K562 (cell line): ENCODE results near the gene CCDC69. TPM values are rescaled to one million over a fixed set of nuclear protein-coding genes. Genes with fewer than 3 reads are reported as not detected.

Source experiments
- ATAC-seq: fragments of 200-7000 bp; cut with Tn5 transposase; 3 replicates; pipeline ENCODE4 v1.9.1; 2020; ENCODE audit warnings: moderate library complexity
- BruUV-seq: library from RNA; stranded (reverse); fragments of 400-500 nt; replicated peaks from 2 replicates; lab custom pipeline; 2021; lab: Mats Ljungman, UMichigan
- CTCF ChIA-PET: fragments of 300-600 bp; formaldehyde crosslinking; extraction: SDS; loops from one replicate; lab custom pipeline; 2021; ENCODE audit warnings: low intra/inter-chr PET ratio; lab: Yijun Ruan, JAX
- POLR2A ChIA-PET: fragments of 300-600, 350-650 bp; sonication (Branson Sonifier 250); formaldehyde crosslinking; extraction: SDS; loops from one replicate; lab custom pipeline; 2021; ENCODE audit warnings: antibody characterized with exemption, inconsistent platforms; lab: Yijun Ruan, JAX
- DNase-seq, 4 experiments: peaks; one replicate each; pipeline versions ENCODE4 v3.0.0 to v3.0.0-alpha.2; 2011 to 2018; ENCODE audit warnings: low spot score in 3 of 4, mixed read lengths in 3 of 4; ENCODE audit errors: extremely low read depth in 1 of 4
- FAIRE-seq: peaks from 2 replicates; lab custom pipeline; 2011; peaks lifted over from hg19 to GRCh38; lab: Jason Lieb, UNC
- H2AFZ ChIP-seq: 2 replicates; pipeline ENCODE4 v1.6.0; 2011; ENCODE audit warnings: low read depth, low read length, control low read depth, inconsistent platforms
- H3K27ac ChIP-seq: fragments of 200-600 bp; 3 replicates; pipeline ENCODE4 v1.8.0; 2011; ENCODE audit warnings: low read depth, mild to moderate bottlenecking, control low read depth, inconsistent platforms, low read length, moderate library complexity, mixed read lengths; ENCODE audit errors: extremely low read depth
- H3K27me3 ChIP-seq, 2 experiments: fragments of 300-600 bp in 1 of 2; 2 replicates in 1 of 2; 3 replicates in 1 of 2; pipeline versions ENCODE4 v1.6.0 to v1.8.0; 2011; ENCODE audit warnings: inconsistent platforms in 2 of 2, low read length in 2 of 2, mild to moderate bottlenecking in 1 of 2, mixed read lengths in 1 of 2, moderate library complexity in 1 of 2; ENCODE audit not compliant: control insufficient read depth in 2 of 2, insufficient read depth in 2 of 2
- H3K36me3 ChIP-seq: fragments of 300-600 bp; 3 replicates; pipeline ENCODE4 v1.8.0; 2011; ENCODE audit warnings: mild to moderate bottlenecking, low read length, inconsistent platforms; ENCODE audit not compliant: control insufficient read depth, insufficient read depth
- H3K4me1 ChIP-seq, 2 experiments: fragments of 200-600 bp in 1 of 2; replicated peaks in 1 of 2; 2 replicates in 1 of 2; 3 replicates in 1 of 2; pipeline versions ENCODE4 v1.5.1 to v1.8.0; 2011; ENCODE audit warnings: inconsistent platforms in 2 of 2, low read length in 2 of 2, mild to moderate bottlenecking in 1 of 2, mixed read lengths in 1 of 2, moderate library complexity in 1 of 2; ENCODE audit not compliant: control insufficient read depth in 2 of 2, insufficient read depth in 2 of 2
- H3K4me2 ChIP-seq: 2 replicates; pipeline ENCODE4 v1.6.1; 2011; ENCODE audit warnings: low read length, control low read depth, inconsistent platforms, mixed read lengths; ENCODE audit not compliant: insufficient read depth
- H3K4me3 ChIP-seq: fragments of 200-600 bp; sonication (generic), shearing (Covaris generic); 2 replicates; pipeline ENCODE4 v1.5.1; 2016; ENCODE audit warnings: control low read depth, inconsistent platforms
- H3K79me2 ChIP-seq: fragments of 200-600 bp; 3 replicates; pipeline ENCODE4 v1.8.0; 2011; ENCODE audit warnings: low read length, inconsistent platforms; ENCODE audit not compliant: control insufficient read depth, insufficient read depth
- H3K9ac ChIP-seq, 2 experiments: 2 replicates each; pipeline versions ENCODE4 v1.6.0 to v1.6.1; 2011; ENCODE audit warnings: low read depth in 2 of 2, low read length in 2 of 2, control low read depth in 1 of 2, inconsistent platforms in 1 of 2, mild to moderate bottlenecking in 1 of 2, mixed read lengths in 1 of 2; ENCODE audit not compliant: insufficient read depth in 1 of 2
- H3K9me1 ChIP-seq: one replicate; pipeline ENCODE4 v1.6.0; 2011; ENCODE audit warnings: inconsistent platforms, mild to moderate bottlenecking, low read length, moderate library complexity; ENCODE audit not compliant: control insufficient read depth, insufficient read depth
- H3K9me3 ChIP-seq: replicated peaks from 2 replicates; pipeline ENCODE4 v1.5.1; 2011; ENCODE audit warnings: low read depth, low read length, inconsistent platforms; ENCODE audit not compliant: control insufficient read depth, insufficient read depth
- H4K20me1 ChIP-seq: replicated peaks from 2 replicates; pipeline ENCODE4 v1.6.1; 2011; ENCODE audit warnings: low read length, inconsistent platforms, mixed read lengths; ENCODE audit not compliant: control insufficient read depth, insufficient read depth
- ATF7 ChIP-seq: fragments of 450-650 bp; IDR thresholded peaks from 2 replicates; pipeline ENCODE4 v1.7.1; 2014; ENCODE audit warnings: mild to moderate bottlenecking, moderate library complexity
- BRD9 ChIP-seq: fragments of 450-650 bp; IDR thresholded peaks from 2 replicates; pipeline ENCODE4 v1.6.1; 2018; ENCODE audit warnings: low read depth; ENCODE audit not compliant: partially characterized antibody
- CEBPB ChIP-seq: fragments of 450-650 bp; IDR thresholded peaks from 2 replicates; pipeline ENCODE4 v1.6.1; 2016; ENCODE audit warnings: missing genetic modification characterization, missing compliant biosample characterization
- FIP1L1 ChIP-seq: fragments of 200-400 bp; formaldehyde crosslinking; IDR thresholded peaks from 2 replicates; pipeline ENCODE4 v1.6.1; 2018; ENCODE audit warnings: mild to moderate bottlenecking, low read depth, low read length; ENCODE audit not compliant: poor library complexity, severe bottlenecking
- NCOR1 ChIP-seq: fragments of 450-650 bp; IDR thresholded peaks from 2 replicates; pipeline ENCODE4 v1.6.1; 2016; ENCODE audit warnings: mild to moderate bottlenecking, moderate library complexity
- ZFP1 ChIP-seq: fragments of 450-650 bp; formaldehyde crosslinking; IDR thresholded peaks from 2 replicates; pipeline ENCODE4 v1.4.0; 2020; ENCODE audit warnings: mild to moderate bottlenecking, mixed read lengths
- ZNF146 ChIP-seq: IDR thresholded peaks from one replicate; pipeline ENCODE4 v1.6.1; 2018; ENCODE audit warnings: missing compliant biosample characterization; ENCODE audit not compliant: unreplicated experiment
- ZNF695 ChIP-seq: fragments of 450-650 bp; formaldehyde crosslinking; IDR thresholded peaks from 2 replicates; pipeline ENCODE4 v1.4.0; 2020; ENCODE audit warnings: mild to moderate bottlenecking, moderate library complexity
- WGBS: fragments of 100-300 bp; shearing (Covaris generic); methylation state at CpG from one replicate; pipeline ENCODE4 v1.1.6; 2016; ENCODE audit warnings: low coverage, mixed read lengths; ENCODE audit not compliant: insufficient coverage; ENCODE audit errors: missing lambda C conversion rate; 5-methylcytosine and 5-hydroxymethylcytosine counted together
- in situ Hi-C: fragments of 300-500 bp; cut with MboI; formaldehyde crosslinking; loops from 4 replicates; pipeline ENCODE4 v1.15.0; 2018; ENCODE audit warnings: inconsistent platforms, mixed read lengths
- intact Hi-C: fragments of 100-400 bp; cut with micrococcal nuclease; formaldehyde crosslinking; loops from 2 replicates; pipeline ENCODE4 v1.14.2; 2022
- polyA plus RNA-seq, 8 experiments: library from polyadenylated mRNA; depleted of rRNA in 4 of 8; stranded (reverse) in 5 of 8; unstranded in 3 of 8; fragments of >200 nt; fragmentation: Nextera tagmentation in 2 of 8; fragmentation: Illumina TruSeq in 1 of 8; extraction: Ambion mirVana in 2 of 8; extraction: Trizol in 1 of 8; gene quantifications; 2 replicates each; pipeline versions ENCODE4 v1.2.1 to v1.2.3, GENCODE V29; 2011 to 2014; ENCODE audit warnings: inconsistent platforms in 1 of 8, missing spikeins in 1 of 8
- total RNA-seq, 7 experiments: library from RNA; depleted of rRNA in 6 of 7; stranded (reverse); fragments of >200 nt in 6 of 7; fragmentation: Illumina TruSeq in 2 of 7; extraction: Trizol in 2 of 7; gene quantifications; 2 replicates each; pipeline versions ENCODE4 v1.2.1 to v1.2.3, GENCODE V29; 2011 to 2021; ENCODE audit warnings: low replicate concordance in 1 of 7
- TF ChIP-seq, protein P1 (sequence below): sonication (generic); formaldehyde crosslinking; IDR thresholded peaks from 2 replicates; pipeline ENCODE4 v1.8.0; 2022; ENCODE audit warnings: mild to moderate bottlenecking, low read depth, missing genetic modification reagents
- TF ChIP-seq, protein P2 (sequence below): fragments of 250-450 bp; sonication (Bioruptor Pico); IDR thresholded peaks from 2 replicates; pipeline ENCODE4 v1.8.0; 2022; ENCODE audit warnings: moderate library complexity, mild to moderate bottlenecking, inconsistent platforms

CCDC69 gene
- total and polyA plus RNA-seq, 9 of the 15 experiments (the other 6 are each of a cell fraction or from before 2014, with no cell fraction given), result 0.65 to 12.2 (median 7.6) TPM

DNA sequence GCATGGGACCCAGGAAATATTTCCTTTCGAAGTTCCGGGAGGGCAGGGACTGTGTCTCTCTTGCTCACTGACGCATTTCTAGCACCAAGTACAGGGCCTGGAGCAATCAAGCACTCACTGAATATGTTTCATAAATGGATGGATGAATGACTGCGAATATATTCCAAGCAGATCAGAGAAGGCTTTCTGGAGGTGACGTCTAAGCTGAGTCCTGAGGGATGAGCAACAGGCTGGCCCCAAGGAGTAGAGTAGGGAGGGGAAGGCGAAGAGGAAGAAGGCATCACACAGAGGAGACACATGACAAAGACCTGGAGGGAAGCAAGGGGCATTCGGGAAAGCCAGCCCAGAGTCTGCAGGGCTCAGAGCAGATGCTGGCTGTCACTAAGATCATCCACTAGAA is 80.2 kb downstream of the CCDC69 start:
- Histone ChIP-seq H3K9me1 (no peaks in the 10 kb centered on the region), H3K4me2 (no peak overlapping the region), H3K27me3 (peaks cover 21 to 65% of the 10 kb centered on the region in 2 experiments; a peak in 3 of 5 replicates), H4K20me1 (no peaks in the 10 kb centered on the region; the same call in 1 of the 2 replicates), H3K36me3 (no peaks in the 10 kb centered on the region), H3K27ac (no peak overlapping the region), H3K4me3 (no peak overlapping the region), H3K9me3 (no peaks in the 10 kb centered on the region), H3K79me2 (no peaks in the 10 kb centered on the region), H2AFZ (no peak overlapping the region), H3K9ac (no peak overlapping the region), H3K4me1 (no peaks in the 10 kb centered on the region)
- BruUV-seq, result no TSS peak
- CTCF ChIA-PET, result no interaction called here
- no peak for ATAC-seq
- TF ChIP-seq BRD9 (no peak), FIP1L1 (no peak), CEBPB (tag) (no peak), ZFP1 (CRISPR knock-in tag) (no peak), ZNF146 (CRISPR knock-in tag) (no peak), ATF7 (no peak), ZNF695 (CRISPR knock-in tag) (no peak), NCOR1 (no peak)
- TF ChIP-seq, protein P1, sequence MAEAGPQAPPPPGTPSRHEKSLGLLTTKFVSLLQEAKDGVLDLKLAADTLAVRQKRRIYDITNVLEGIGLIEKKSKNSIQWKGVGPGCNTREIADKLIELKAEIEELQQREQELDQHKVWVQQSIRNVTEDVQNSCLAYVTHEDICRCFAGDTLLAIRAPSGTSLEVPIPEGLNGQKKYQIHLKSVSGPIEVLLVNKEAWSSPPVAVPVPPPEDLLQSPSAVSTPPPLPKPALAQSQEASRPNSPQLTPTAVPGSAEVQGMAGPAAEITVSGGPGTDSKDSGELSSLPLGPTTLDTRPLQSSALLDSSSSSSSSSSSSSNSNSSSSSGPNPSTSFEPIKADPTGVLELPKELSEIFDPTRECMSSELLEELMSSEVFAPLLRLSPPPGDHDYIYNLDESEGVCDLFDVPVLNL, result no peak
- TF ChIP-seq, protein P2, sequence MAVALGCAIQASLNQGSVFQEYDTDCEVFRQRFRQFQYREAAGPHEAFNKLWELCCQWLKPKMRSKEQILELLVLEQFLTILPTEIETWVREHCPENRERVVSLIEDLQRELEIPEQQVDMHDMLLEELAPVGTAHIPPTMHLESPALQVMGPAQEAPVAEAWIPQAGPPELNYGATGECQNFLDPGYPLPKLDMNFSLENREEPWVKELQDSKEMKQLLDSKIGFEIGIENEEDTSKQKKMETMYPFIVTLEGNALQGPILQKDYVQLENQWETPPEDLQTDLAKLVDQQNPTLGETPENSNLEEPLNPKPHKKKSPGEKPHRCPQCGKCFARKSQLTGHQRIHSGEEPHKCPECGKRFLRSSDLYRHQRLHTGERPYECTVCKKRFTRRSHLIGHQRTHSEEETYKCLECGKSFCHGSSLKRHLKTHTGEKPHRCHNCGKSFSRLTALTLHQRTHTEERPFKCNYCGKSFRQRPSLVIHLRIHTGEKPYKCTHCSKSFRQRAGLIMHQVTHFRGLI (CRISPR knock-in tag), result no peak
- DNase-seq, result no peak
- FAIRE-seq, result no peak
- in situ Hi-C loops (no loop called here), intact Hi-C loops (no loop called here)
- POLR2A ChIA-PET, result interaction anchor here (0.6 to 1.3 kb wide), 2 partner anchors 17 to 334 kb away, joined by 3 to 5 read pairs; no protein-coding TSS in a partner anchor
- WGBS, result 3% methylated on average over 7 of the region's 7 CpGs
